ENCODE data around the gene MTCH2. TPM values are rescaled to one million over a fixed set of nuclear protein-coding genes. Genes with fewer than 3 reads are reported as not detected.
"Not testable (repeated sequence)": the region's sequence is repeated elsewhere in the genome, so short reads cannot be mapped to it uniquely, and the experiment has no call there.

Gene MTCH2
- total RNA-seq = 75.7 and 82.7 TPM in 2 replicates
- long read RNA-seq, transcript MTCH2-201 (13 exons, 2,587 nt) = major isoform, 188 of 265 reads
- long read RNA-seq, partial matches to known transcripts = 2 of 265 reads
- long read RNA-seq, other reads (novel, unspliced or antisense) = 74 of 265 reads

DNA sequence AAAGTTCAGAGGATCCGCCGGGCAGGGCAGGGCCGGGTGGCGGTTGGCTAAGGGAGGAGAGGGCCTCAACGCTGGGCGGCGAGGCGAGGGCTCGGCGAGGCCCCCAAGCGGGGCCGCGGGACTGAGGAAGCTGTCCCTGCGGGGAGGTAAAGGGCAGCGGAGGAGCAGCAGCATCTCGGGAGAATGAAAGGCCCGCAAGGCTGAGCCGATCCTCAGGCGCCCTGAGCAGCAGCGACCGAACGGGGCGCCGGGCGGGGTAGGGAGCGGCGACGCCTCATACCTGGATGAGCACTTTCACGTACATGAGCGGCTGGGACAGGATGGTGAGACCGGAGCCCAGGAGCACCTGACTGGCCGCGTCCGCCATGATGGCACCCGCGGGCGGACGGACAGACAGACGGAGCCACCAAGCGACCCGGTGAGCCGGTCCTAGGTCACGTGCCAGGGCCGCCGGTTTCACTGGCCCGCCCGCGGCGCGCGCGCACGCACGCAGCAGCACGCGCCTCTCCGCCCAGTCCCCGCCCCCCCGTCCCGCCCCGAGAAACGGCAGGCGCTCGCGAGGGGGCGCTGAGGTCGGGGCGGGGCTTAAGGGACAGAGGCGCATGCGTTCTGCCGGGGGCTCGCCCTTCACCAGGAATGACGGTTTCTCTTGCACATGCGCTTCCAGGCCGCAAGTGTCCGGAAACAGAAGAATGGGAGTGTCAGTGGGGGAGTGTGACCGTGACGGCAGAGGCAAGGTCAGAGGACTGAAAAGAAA is at the start of gene MTCH2:
Gene MTCH2, minus strand, starts transcription at position 461 of the 757 bp plus-strand sequence. Its CDS starts 94 bp downstream, at position 367.
- no peaks in the 10 kb centered on the region for H3K9me3 Mint-ChIP-seq (ENCODE audit: low read depth)
- H3K4me3 Mint-ChIP-seq (ENCODE audit: low read depth) = peak within 1 kb of the TSS; percentile 88
- TF ChIP-seq, protein P1, sequence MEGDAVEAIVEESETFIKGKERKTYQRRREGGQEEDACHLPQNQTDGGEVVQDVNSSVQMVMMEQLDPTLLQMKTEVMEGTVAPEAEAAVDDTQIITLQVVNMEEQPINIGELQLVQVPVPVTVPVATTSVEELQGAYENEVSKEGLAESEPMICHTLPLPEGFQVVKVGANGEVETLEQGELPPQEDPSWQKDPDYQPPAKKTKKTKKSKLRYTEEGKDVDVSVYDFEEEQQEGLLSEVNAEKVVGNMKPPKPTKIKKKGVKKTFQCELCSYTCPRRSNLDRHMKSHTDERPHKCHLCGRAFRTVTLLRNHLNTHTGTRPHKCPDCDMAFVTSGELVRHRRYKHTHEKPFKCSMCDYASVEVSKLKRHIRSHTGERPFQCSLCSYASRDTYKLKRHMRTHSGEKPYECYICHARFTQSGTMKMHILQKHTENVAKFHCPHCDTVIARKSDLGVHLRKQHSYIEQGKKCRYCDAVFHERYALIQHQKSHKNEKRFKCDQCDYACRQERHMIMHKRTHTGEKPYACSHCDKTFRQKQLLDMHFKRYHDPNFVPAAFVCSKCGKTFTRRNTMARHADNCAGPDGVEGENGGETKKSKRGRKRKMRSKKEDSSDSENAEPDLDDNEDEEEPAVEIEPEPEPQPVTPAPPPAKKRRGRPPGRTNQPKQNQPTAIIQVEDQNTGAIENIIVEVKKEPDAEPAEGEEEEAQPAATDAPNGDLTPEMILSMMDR (IDR thresholded peaks at IDR 0.05; ENCODE audit: unreplicated experiment) = peak; percentile 34
- peaks cover 5% of the 10 kb centered on the region for H3K36me3 Mint-ChIP-seq (ENCODE audit: insufficient read depth)
- peaks cover 10% of the 10 kb centered on the region for H3K4me1 Mint-ChIP-seq (ENCODE audit: low read depth)
- peak within 1 kb of the TSS; percentile 95 for H3K27ac Mint-ChIP-seq
- no peaks in the 10 kb centered on the region for H3K27me3 Mint-ChIP-seq
- DNase-seq (ENCODE audit: low spot score, unreplicated experiment) = peak; percentile 92

DNA sequence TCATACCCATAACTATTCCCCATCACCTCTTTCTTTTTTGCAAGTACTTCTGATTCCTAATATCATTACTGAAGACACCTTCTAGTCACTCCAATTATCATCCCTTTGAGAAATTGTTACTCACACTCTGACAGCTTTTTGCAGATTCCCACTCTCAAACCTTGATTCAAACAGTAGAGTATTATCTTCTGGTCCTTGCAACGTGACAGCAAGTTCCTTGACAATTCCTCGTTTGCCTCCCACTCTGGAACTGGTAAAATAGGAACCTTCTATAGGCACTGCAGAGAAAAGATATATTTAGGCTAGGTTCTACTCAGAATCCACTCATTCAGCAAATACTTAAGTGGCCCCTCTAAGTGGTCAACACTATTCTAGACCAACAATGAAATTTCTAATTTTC is 49.6 kb upstream of the MTCH2 start:
- Mint-ChIP-seq H3K27ac (no peak overlapping the region), H3K36me3 (ENCODE audit: insufficient read depth) (no peaks in the 10 kb centered on the region), H3K27me3 (no peaks in the 10 kb centered on the region), H3K9me3 (ENCODE audit: low read depth) (no peaks in the 10 kb centered on the region), H3K4me1 (ENCODE audit: low read depth) (no peaks in the 10 kb centered on the region), H3K4me3 (ENCODE audit: low read depth) (no peak overlapping the region)
- no peak for DNase-seq (ENCODE audit: low spot score, unreplicated experiment)
- TF ChIP-seq, protein P1 (IDR thresholded peaks at IDR 0.05; ENCODE audit: unreplicated experiment) = no peak

DNA sequence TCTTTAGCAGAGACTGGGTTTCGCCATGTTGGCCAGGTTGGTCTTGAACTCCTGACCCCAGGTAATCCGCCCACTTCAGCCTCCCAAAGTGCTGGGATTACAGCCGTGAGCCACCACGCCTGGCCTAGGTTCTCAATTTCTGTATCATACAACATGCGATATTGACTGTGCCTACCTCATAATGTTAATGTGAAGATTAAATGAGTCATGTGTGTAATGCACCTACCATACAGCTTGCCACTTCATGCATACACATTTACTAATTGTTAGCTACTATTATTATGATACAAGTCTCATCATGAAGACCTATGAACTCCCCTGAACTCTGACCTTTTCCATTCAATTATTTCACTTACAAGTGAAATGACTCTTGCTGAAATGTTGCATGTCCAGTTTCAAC is 47.1 kb upstream of the MTCH2 start:
- no peaks in the 10 kb centered on the region for H3K27me3 Mint-ChIP-seq
- H3K27ac Mint-ChIP-seq = no peak overlapping the region
- H3K4me3 Mint-ChIP-seq (ENCODE audit: low read depth) = no peak overlapping the region
- H3K4me1 Mint-ChIP-seq (ENCODE audit: low read depth) = no peaks in the 10 kb centered on the region
- no peak for DNase-seq (ENCODE audit: low spot score, unreplicated experiment)
- H3K36me3 Mint-ChIP-seq (ENCODE audit: insufficient read depth) = no peaks in the 10 kb centered on the region
- no peaks in the 10 kb centered on the region for H3K9me3 Mint-ChIP-seq (ENCODE audit: low read depth)
- TF ChIP-seq, protein P1 (IDR thresholded peaks at IDR 0.05; ENCODE audit: unreplicated experiment) = no peak

DNA sequence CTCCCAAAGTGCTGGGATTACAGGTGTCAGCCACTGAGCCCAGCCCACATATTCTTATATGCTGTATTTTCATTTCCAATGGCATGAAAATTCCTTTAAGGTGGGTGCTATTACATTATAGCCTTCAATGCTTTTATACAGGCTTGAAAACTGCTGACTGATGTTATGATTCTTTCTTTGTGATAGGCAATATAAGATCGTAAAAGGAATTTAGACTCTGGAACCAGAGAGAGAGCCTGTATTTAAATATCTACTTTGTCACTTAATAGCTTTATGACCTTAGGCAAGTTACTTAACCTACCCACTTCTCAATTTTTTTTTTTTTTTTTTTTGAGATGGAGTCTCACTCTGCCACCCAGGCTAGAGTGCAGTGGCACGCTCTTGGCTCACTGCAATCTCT is 46.6 kb upstream of the MTCH2 start:
- TF ChIP-seq, protein P1 (IDR thresholded peaks at IDR 0.05; ENCODE audit: unreplicated experiment) = no peak
- Mint-ChIP-seq H3K27me3 (no peaks in the 10 kb centered on the region), H3K27ac (no peak overlapping the region), H3K4me1 (ENCODE audit: low read depth) (no peaks in the 10 kb centered on the region), H3K4me3 (ENCODE audit: low read depth) (no peak overlapping the region), H3K36me3 (ENCODE audit: insufficient read depth) (no peaks in the 10 kb centered on the region), H3K9me3 (ENCODE audit: low read depth) (no peaks in the 10 kb centered on the region)
- DNase-seq (ENCODE audit: low spot score, unreplicated experiment) = no peak

DNA sequence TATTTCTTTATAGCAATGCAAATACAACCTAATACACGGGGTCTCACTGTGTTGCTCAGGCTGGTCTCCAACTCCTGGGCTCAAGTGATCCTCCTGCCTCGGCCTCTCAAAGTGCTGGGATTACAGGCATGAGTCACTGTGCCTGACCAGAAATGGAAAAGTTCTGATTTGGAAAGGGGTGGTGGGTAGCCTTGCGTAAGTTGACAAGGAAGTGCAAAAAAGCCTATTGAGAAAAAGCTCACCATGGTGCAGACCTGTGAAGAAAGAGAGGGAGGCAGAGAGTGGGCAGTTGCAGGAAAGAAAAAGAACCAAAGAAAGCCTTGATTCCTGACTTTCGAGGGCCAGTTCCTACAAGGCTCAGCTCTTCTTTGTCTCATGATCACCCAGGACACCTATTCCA is 45.8 kb upstream of the MTCH2 start:
- Mint-ChIP-seq H3K27ac (no peak overlapping the region), H3K4me1 (ENCODE audit: low read depth) (no peaks in the 10 kb centered on the region), H3K9me3 (ENCODE audit: low read depth) (no peaks in the 10 kb centered on the region), H3K36me3 (ENCODE audit: insufficient read depth) (no peaks in the 10 kb centered on the region), H3K4me3 (ENCODE audit: low read depth) (no peak overlapping the region), H3K27me3 (no peaks in the 10 kb centered on the region)
- TF ChIP-seq, protein P1 (IDR thresholded peaks at IDR 0.05; ENCODE audit: unreplicated experiment) = no peak
- DNase-seq (ENCODE audit: low spot score, unreplicated experiment) = no peak

DNA sequence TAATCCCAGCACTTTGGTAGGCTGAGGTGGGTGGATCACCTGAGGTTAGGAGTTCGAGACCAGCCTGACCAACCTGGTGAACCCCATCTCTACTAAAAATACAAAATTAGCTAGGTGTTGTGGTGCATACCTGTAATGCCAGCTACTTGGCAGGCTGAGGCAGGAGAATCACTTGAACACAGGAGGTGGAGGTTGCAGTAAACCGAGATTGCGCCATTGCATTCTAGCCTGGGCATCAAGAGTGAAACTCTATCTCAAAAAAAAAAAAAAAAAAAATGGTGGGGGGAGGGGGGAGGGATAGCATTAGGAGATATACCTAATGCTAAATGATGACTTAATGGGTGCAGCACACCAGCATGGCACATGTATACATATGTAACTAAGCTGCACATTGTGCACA is 44.3 kb upstream of the MTCH2 start:
- H3K9me3 Mint-ChIP-seq (ENCODE audit: low read depth); H3K27me3 Mint-ChIP-seq; H3K4me1 Mint-ChIP-seq (ENCODE audit: low read depth); H3K27ac Mint-ChIP-seq; DNase-seq (ENCODE audit: low spot score, unreplicated experiment); H3K4me3 Mint-ChIP-seq (ENCODE audit: low read depth); H3K36me3 Mint-ChIP-seq (ENCODE audit: insufficient read depth): not testable (repeated sequence)

Measured in progenitor cell of endocrine pancreas (in vitro differentiated cells).